SU-DHL-6 (cell line): ENCODE results near the gene SDC1.

ENCODE experiments used
- H2AFZ ChIP-seq: fragments of 200-600 bp; sonication (generic); 2 replicates; pipeline ENCODE4 v1.6.1; 2014; ENCODE audit warnings: low read depth, mild to moderate bottlenecking, moderate library complexity, mixed read lengths, antibody characterized with exemption, low read length; ENCODE audit not compliant: severe bottlenecking
- H3F3A ChIP-seq: fragments of 200-600 bp; shearing (Covaris generic); 2 replicates; pipeline ENCODE4 v1.6.0; 2016; ENCODE audit warnings: antibody characterized with exemption, mild to moderate bottlenecking; ENCODE audit not compliant: insufficient read depth
- H3K27ac ChIP-seq: fragments of 200-600 bp; sonication (generic); 2 replicates; pipeline ENCODE4 v1.5.1; 2016; ENCODE audit warnings: low read depth, mild to moderate bottlenecking, low read length, moderate library complexity, mixed read lengths
- H3K27me3 ChIP-seq: fragments of 200-600 bp; sonication (generic), shearing (Covaris generic); 2 replicates; pipeline ENCODE4 v1.6.0; 2014; ENCODE audit warnings: mild to moderate bottlenecking, low read length
- H3K36me3 ChIP-seq: fragments of 200-600 bp; sonication (generic); 2 replicates; pipeline ENCODE4 v1.6.1; 2014; ENCODE audit warnings: mild to moderate bottlenecking, low read length, mixed read lengths
- H3K4me2 ChIP-seq: fragments of 300-600, 200-600 bp; shearing (Covaris generic), sonication (generic); 2 replicates; pipeline ENCODE4 v1.6.0; 2014; ENCODE audit warnings: low read length, low read depth, mild to moderate bottlenecking; ENCODE audit not compliant: poor library complexity, severe bottlenecking
- H3K4me3 ChIP-seq: fragments of 200-600 bp; sonication (generic); 2 replicates; pipeline ENCODE4 v1.5.1; 2014; ENCODE audit warnings: antibody characterized with exemption, low read length, mild to moderate bottlenecking, mixed read lengths; ENCODE audit not compliant: insufficient read depth, poor library complexity, severe bottlenecking
- H3K79me2 ChIP-seq: fragments of 200-600 bp; sonication (generic); 2 replicates; pipeline ENCODE4 v1.6.1; 2014; ENCODE audit warnings: mild to moderate bottlenecking, low read length, moderate library complexity; ENCODE audit not compliant: insufficient read depth
- H3K9ac ChIP-seq: fragments of 200-600 bp; sonication (generic); 2 replicates; pipeline ENCODE4 v1.7.0; 2014; ENCODE audit warnings: mild to moderate bottlenecking, low read length
- H3K9me2 ChIP-seq: fragments of 200-600 bp; sonication (generic); replicated peaks from 2 replicates; pipeline ENCODE4 v1.6.1; 2014; ENCODE audit warnings: low read length; ENCODE audit not compliant: insufficient read depth
- H3K9me3 ChIP-seq: fragments of 200-600 bp; sonication (generic); 2 replicates; pipeline ENCODE4 v1.6.1; 2014; ENCODE audit warnings: low read length, mixed read lengths; ENCODE audit not compliant: insufficient read depth
- H4K20me1 ChIP-seq: fragments of 200-600 bp; sonication (generic); 2 replicates; pipeline ENCODE4 v1.6.1; 2014; ENCODE audit warnings: low read depth, mild to moderate bottlenecking, antibody characterized with exemption, low read length, moderate library complexity, mixed read lengths
- EZH2phosphoT487 ChIP-seq: fragments of 200-600 bp; sonication (generic), shearing (Covaris generic); conservative IDR thresholded peaks from 2 replicates; pipeline ENCODE4 v1.6.1; 2018; ENCODE audit warnings: mild to moderate bottlenecking, antibody characterized with exemption, low read length, moderate library complexity, mixed read lengths
- TF ChIP-seq, protein P1 (sequence below): fragments of 200-600 bp; sonication (generic); IDR thresholded peaks from one replicate; pipeline ENCODE4 v1.5.1; 2017; ENCODE audit warnings: antibody characterized with exemption, mild to moderate bottlenecking, low read length, moderate library complexity; ENCODE audit not compliant: insufficient read depth, poor library complexity, severe bottlenecking

The SDC1 gene

DNA sequence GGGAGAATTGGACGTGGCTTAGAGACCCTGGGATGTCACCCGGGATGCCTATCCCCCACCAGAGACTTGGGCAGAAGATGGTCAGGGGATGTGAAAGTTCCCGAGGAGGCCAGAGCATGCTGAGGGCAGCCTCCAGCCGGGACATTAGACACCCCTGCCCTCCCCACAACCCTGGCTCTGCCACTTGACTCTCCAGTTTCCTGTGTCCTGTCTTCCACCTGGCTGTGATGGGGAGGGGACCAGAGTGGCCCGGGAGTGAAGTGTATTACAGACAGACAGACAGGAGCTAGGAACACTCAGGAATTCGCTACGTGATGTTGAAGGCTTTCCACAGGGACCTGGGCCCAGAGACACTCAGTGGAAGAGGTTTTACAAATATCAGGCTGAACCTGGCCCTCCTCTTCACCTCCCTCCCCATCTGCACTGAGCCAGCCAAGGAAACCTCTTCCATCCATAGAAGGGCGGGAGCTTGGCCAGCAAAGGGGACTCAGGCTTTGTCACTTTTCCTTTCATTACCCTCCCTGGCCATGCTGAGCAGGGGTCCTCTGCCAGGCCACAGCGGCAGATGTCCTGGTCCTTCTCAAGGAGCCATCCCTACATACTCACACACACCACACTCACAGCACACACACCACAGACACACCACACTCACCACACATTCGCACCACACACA, 60.7 kb downstream of the SDC1 start:
- H3K4me3 ChIP-seq: no peak overlapping the region
- no peak for TF ChIP-seq EZH2phosphoT487
- TF ChIP-seq, protein P1, sequence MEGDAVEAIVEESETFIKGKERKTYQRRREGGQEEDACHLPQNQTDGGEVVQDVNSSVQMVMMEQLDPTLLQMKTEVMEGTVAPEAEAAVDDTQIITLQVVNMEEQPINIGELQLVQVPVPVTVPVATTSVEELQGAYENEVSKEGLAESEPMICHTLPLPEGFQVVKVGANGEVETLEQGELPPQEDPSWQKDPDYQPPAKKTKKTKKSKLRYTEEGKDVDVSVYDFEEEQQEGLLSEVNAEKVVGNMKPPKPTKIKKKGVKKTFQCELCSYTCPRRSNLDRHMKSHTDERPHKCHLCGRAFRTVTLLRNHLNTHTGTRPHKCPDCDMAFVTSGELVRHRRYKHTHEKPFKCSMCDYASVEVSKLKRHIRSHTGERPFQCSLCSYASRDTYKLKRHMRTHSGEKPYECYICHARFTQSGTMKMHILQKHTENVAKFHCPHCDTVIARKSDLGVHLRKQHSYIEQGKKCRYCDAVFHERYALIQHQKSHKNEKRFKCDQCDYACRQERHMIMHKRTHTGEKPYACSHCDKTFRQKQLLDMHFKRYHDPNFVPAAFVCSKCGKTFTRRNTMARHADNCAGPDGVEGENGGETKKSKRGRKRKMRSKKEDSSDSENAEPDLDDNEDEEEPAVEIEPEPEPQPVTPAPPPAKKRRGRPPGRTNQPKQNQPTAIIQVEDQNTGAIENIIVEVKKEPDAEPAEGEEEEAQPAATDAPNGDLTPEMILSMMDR: no peak
- no peaks in the 10 kb centered on the region for H3K27me3 ChIP-seq
- H3K79me2 ChIP-seq: no peaks in the 10 kb centered on the region
- H3K9me3 ChIP-seq: no peaks in the 10 kb centered on the region
- H3K9me2 ChIP-seq: no peaks in the 10 kb centered on the region
- no peak overlapping the region for H3K9ac ChIP-seq
- no peak overlapping the region for H3K4me2 ChIP-seq
- H3K36me3 ChIP-seq: no peaks in the 10 kb centered on the region
- H4K20me1 ChIP-seq: no peaks in the 10 kb centered on the region
- H3K27ac ChIP-seq: no peak overlapping the region
- H2AFZ ChIP-seq: no peak overlapping the region
- H3F3A ChIP-seq: no peaks in the 10 kb centered on the region

DNA sequence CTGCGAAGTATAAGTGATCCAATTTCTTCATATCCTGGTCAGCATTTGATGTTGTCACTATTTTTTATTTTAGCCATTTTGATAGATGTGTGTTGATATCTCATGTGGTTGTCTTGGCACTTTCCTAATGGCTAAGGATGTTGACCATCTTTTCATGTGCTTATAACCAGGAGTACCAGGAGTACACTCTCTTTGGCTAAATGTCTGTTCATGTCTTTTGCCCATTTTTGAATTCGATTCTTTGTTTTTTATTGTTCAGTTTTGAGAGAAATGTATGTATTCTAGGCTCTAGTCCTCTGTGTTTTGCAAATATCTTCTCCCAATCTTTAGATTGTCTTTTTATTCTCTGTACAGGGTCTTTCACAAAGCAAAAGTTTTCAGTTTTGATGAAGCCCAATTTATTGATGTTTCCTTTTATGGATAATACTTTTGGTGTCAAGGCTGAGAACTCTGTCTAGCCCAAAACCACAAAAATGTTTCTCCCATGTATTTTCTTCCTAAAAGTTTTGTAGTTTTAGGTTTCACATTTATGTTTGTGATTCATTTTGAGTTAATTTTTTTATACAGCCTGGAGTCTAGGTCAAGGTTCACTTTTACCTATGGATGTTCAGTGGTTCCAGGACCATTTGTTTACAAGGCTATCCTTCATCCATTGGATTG, 65.4 kb downstream of the SDC1 start:
- Histone ChIP-seq H3K9me2 (no peaks in the 10 kb centered on the region), H4K20me1 (no peaks in the 10 kb centered on the region), H3K79me2 (no peaks in the 10 kb centered on the region), H3K27me3 (no peaks in the 10 kb centered on the region), H3K27ac (no peak overlapping the region), H2AFZ (no peak overlapping the region), H3K36me3 (no peaks in the 10 kb centered on the region), H3K4me3 (no peak overlapping the region), H3F3A (no peaks in the 10 kb centered on the region), H3K4me2 (no peak overlapping the region), H3K9ac (no peak overlapping the region), H3K9me3 (no peaks in the 10 kb centered on the region)
- TF ChIP-seq EZH2phosphoT487: no peak
- TF ChIP-seq, protein P1: no peak

DNA sequence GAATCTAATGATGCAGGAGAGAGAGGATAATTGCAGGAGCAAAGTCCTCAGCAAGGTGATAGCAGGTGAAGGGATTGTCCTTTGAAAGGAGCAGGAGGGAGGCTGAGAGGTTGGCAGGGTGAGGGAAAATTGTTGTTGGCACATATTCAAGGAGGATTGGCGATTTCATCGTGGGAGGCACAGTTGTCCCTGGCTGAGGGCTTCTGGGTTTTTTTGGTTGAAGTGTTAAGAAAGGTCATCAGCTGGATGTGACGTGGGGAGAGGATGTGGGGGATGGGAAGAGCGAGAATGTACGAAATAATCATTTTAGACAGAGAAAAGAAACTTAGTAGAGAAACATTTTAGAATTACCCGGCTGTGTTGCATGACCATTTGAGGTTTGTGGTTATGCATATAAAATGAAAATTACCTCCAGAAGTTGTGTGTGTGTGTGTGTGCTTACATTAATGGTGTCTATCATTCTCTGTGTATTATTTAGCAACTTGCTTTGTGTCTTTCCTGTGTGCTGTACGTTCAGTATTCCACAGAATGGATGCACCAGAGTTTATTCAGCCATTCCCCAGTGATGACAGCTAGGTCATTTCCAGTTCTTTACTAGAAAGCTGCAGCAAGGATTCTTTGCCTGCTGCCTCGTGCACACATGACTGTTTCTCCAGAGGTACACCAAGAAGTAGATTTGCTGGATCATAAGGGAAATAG, 67.6 kb downstream of the SDC1 start:
- no peak overlapping the region for H2AFZ ChIP-seq
- H4K20me1 ChIP-seq: no peaks in the 10 kb centered on the region
- H3K4me3 ChIP-seq: no peak overlapping the region
- H3K4me2 ChIP-seq: no peak overlapping the region
- H3K9ac ChIP-seq: no peak overlapping the region
- no peaks in the 10 kb centered on the region for H3K9me2 ChIP-seq
- H3F3A ChIP-seq: no peaks in the 10 kb centered on the region
- H3K79me2 ChIP-seq: no peaks in the 10 kb centered on the region
- no peak for TF ChIP-seq EZH2phosphoT487
- H3K27ac ChIP-seq: no peak overlapping the region
- no peaks in the 10 kb centered on the region for H3K27me3 ChIP-seq
- no peaks in the 10 kb centered on the region for H3K9me3 ChIP-seq
- H3K36me3 ChIP-seq: no peaks in the 10 kb centered on the region

DNA sequence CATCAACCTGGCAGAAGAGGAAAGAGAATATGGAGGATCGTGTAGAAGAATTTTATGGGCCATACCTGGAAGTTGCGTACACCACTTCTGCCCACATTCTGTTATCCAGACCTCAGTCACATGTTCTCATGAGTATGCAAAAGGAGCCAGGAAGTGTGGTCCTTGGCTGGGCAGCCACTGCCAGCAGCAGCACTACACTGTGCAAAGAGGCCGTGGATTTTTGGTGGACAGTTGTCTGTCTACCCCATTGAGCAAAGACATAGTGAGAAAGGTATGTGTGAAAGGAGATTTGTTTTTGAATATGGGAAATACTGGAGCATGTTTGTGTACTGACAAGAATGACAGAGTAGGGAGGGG, 68.1 kb downstream of the SDC1 start:
- Histone ChIP-seq H3K27me3 (no peaks in the 10 kb centered on the region), H3K4me3 (no peak overlapping the region), H3F3A (no peaks in the 10 kb centered on the region), H3K27ac (no peak overlapping the region), H4K20me1 (no peaks in the 10 kb centered on the region), H3K9me3 (no peaks in the 10 kb centered on the region), H3K79me2 (no peaks in the 10 kb centered on the region), H3K9ac (no peak overlapping the region), H3K36me3 (no peaks in the 10 kb centered on the region), H3K4me2 (no peak overlapping the region), H2AFZ (no peak overlapping the region), H3K9me2 (no peaks in the 10 kb centered on the region)
- TF ChIP-seq, protein P1: no peak
- TF ChIP-seq EZH2phosphoT487: no peak
